Measurements from ENCODE around the gene SPO11.

The SPO11 gene

GRCh38 chr20:57392512-57393271, 63.1 kb downstream of the SPO11 start:
- DNase-seq: no peak
